Globus pallidus (tissue), 1 donor: Measurements from ENCODE around the gene CARNS1.
A peak's percentile ranks its signal among the peaks of the same experiment; 100 is the strongest.
"Not testable (repeated sequence)": the region's sequence is repeated elsewhere in the genome, so short reads cannot be mapped to it uniquely, and the experiment has no call there.

ENCODE experiments used
- DNase-seq: peaks from one replicate; pipeline ENCODE4 v3.0.0-alpha.2; 2015; ENCODE audit warnings: low spot score

Gene CARNS1

GRCh38 chr11:67396587-67397389, 18.7 kb upstream of the CARNS1 start:
- no peak for DNase-seq

- no peak for DNase-seq
Measured at GRCh38 chr11:67397536-67397935, 17.9 kb upstream of the CARNS1 start.

- no peak for DNase-seq
Measured at GRCh38 chr11:67397986-67398660, 17.4 kb upstream of the CARNS1 start.

- DNase-seq: no peak
Measured at GRCh38 chr11:67398661-67399563, 16.6 kb upstream of the CARNS1 start.

GRCh38 chr11:67400251-67400941, 15.1 kb upstream of the CARNS1 start:
- DNase-seq: no peak

GRCh38 chr11:67400942-67401494, 14.5 kb upstream of the CARNS1 start:
- no peak for DNase-seq

GRCh38 chr11:67401495-67402191, 13.8 kb upstream of the CARNS1 start, which contains the start of gene PPP1CA:
Gene PPP1CA (minus strand): TSS chr11:67401858. CDS start chr11:67401782, 76 bp downstream.
- peak; percentile 92 for DNase-seq

- not testable (repeated sequence) for DNase-seq
Measured at GRCh38 chr11:67402192-67402839, 13.2 kb upstream of the CARNS1 start.

GRCh38 chr11:67403085-67403484, 12.4 kb upstream of the CARNS1 start:
- DNase-seq: not testable (repeated sequence)

GRCh38 chr11:67404515-67405195, 10.8 kb upstream of the CARNS1 start:
- no peak for DNase-seq

GRCh38 chr11:67405196-67405567, 10.3 kb upstream of the CARNS1 start:
- no peak for DNase-seq

GRCh38 chr11:67405688-67406339, 9.7 kb upstream of the CARNS1 start:
- DNase-seq: no peak

- no peak for DNase-seq
Measured at GRCh38 chr11:67406420-67406968, 9.0 kb upstream of the CARNS1 start.

GRCh38 chr11:67406969-67407687, 8.3 kb upstream of the CARNS1 start:
- DNase-seq: peak; percentile 77

GRCh38 chr11:67407688-67408163, 7.8 kb upstream of the CARNS1 start:
- DNase-seq: no peak

GRCh38 chr11:67408437-67409200, 6.9 kb upstream of the CARNS1 start:
- no peak for DNase-seq

GRCh38 chr11:67409261-67409666, 6.2 kb upstream of the CARNS1 start:
- no peak for DNase-seq
